Measurements from ENCODE around the gene INPP5D. TPM values are rescaled to one million over a fixed set of nuclear protein-coding genes. Genes with fewer than 3 reads are reported as not detected.
"Not testable (repeated sequence)": the region's sequence is repeated elsewhere in the genome, so short reads cannot be mapped to it uniquely, and the experiment has no call there.

INPP5D gene
- total RNA-seq, 3 donors from 2014 or later, result 8.2 to 14.4 (median 9.1) TPM

GRCh38 chr2:233148354-233148753 lies 88.2 kb downstream of the INPP5D start:
- TF ChIP-seq CTCF (IDR thresholded peaks at IDR 0.05), result no peak
- Histone ChIP-seq H3K4me1 (ENCODE audit: low read depth) (no peaks in the 10 kb centered on the region), H3K36me3 (ENCODE audit: low read depth) (no peaks in the 10 kb centered on the region), H3K4me3 (no peak overlapping the region), H3K9me3 (no peaks in the 10 kb centered on the region)
- intact Hi-C loops (cut with DNase I, micrococcal nuclease), result no loop called here
- ATAC-seq (no peak), DNase-seq (no peak)

GRCh38 chr2:233152541-233152940 lies 92.4 kb downstream of the INPP5D start:
- H3K9me3 ChIP-seq, result no peaks in the 10 kb centered on the region
- H3K4me1 ChIP-seq (ENCODE audit: low read depth), result no peaks in the 10 kb centered on the region
- no peak for TF ChIP-seq CTCF (IDR thresholded peaks at IDR 0.05)
- DNase-seq (no peak), ATAC-seq (no peak)
- intact Hi-C loops (cut with DNase I, micrococcal nuclease), result no loop called here
- no peak overlapping the region for H3K4me3 ChIP-seq
- no peaks in the 10 kb centered on the region for H3K36me3 ChIP-seq (ENCODE audit: low read depth)

GRCh38 chr2:233153146-233153798 lies 93.1 kb downstream of the INPP5D start:
- no peaks in the 10 kb centered on the region for H3K9me3 ChIP-seq
- H3K4me3 ChIP-seq, result no peak overlapping the region
- intact Hi-C loops (cut with DNase I, micrococcal nuclease), result no loop called here
- no peaks in the 10 kb centered on the region for H3K36me3 ChIP-seq (ENCODE audit: low read depth)
- H3K4me1 ChIP-seq (ENCODE audit: low read depth), result no peaks in the 10 kb centered on the region
- DNase-seq (no peak), ATAC-seq (no peak)
- no peak for TF ChIP-seq CTCF (IDR thresholded peaks at IDR 0.05)

GRCh38 chr2:233156001-233156400 lies 95.9 kb downstream of the INPP5D start:
- no peak for TF ChIP-seq CTCF (IDR thresholded peaks at IDR 0.05)
- no peaks in the 10 kb centered on the region for H3K36me3 ChIP-seq (ENCODE audit: low read depth)
- H3K4me3 ChIP-seq, result no peak overlapping the region
- no peak for DNase-seq
- intact Hi-C loops (cut with DNase I, micrococcal nuclease), result no loop called here
- no peak for ATAC-seq
- no peaks in the 10 kb centered on the region for H3K4me1 ChIP-seq (ENCODE audit: low read depth)
- H3K9me3 ChIP-seq, result no peaks in the 10 kb centered on the region

- intact Hi-C loops (cut with DNase I, micrococcal nuclease); H3K4me3 ChIP-seq; DNase-seq; H3K4me1 ChIP-seq (ENCODE audit: low read depth); H3K9me3 ChIP-seq; ATAC-seq; H3K36me3 ChIP-seq (ENCODE audit: low read depth): not testable (repeated sequence)
Observed at GRCh38 chr2:233156461-233156860, 96.3 kb downstream of the INPP5D start.

- no peak overlapping the region for H3K4me3 ChIP-seq
- TF ChIP-seq CTCF (IDR thresholded peaks at IDR 0.05), result no peak
- DNase-seq, result no peak
- no peaks in the 10 kb centered on the region for H3K9me3 ChIP-seq
- no peak for ATAC-seq
- peaks cover 10% of the 10 kb centered on the region for H3K4me1 ChIP-seq (ENCODE audit: low read depth)
- intact Hi-C loops (cut with DNase I, micrococcal nuclease), result no loop called here
- H3K36me3 ChIP-seq (ENCODE audit: low read depth), result no peaks in the 10 kb centered on the region
Observed at GRCh38 chr2:233161730-233162129, 101.6 kb downstream of the INPP5D start.
